HL-60 (cell line): ENCODE results near the gene JDP2.

Experiments
- POLR2AphosphoS5 ChIP-seq: IDR thresholded peaks from 2 replicates; pipeline ENCODE4 v1.6.1; 2012; ENCODE audit warnings: low read depth
- TF ChIP-seq, protein P1 (sequence below): IDR thresholded peaks from one replicate; pipeline ENCODE4 v1.5.1; 2011; ENCODE audit warnings: low read length, control low read depth, inconsistent platforms; ENCODE audit not compliant: insufficient read depth
- TF ChIP-seq, protein P2 (sequence below): IDR thresholded peaks from 2 replicates; pipeline ENCODE4 v1.6.1; 2012; ENCODE audit warnings: low read depth; ENCODE audit not compliant: insufficient replicate concordance

DNA sequence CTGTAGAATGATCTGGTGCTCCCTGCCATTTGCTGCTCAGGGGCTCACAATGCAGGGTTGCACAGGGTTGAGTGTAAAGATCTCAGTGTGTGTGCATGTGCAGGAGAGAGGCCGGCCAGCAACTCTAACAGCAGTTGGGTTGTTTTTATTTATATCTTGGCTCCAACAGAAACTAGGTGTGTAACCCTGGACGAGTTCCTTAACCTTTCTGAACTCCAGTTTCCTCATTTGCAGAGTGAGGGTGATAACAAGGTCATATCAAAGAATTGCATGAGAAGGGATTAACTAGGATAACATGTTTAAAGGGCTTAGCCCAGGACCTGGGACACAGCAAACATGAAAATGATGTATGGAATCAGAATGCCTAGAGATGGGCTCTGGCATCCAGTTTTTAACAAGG is 14.8 kb upstream of the JDP2 start:
- TF ChIP-seq, protein P1, sequence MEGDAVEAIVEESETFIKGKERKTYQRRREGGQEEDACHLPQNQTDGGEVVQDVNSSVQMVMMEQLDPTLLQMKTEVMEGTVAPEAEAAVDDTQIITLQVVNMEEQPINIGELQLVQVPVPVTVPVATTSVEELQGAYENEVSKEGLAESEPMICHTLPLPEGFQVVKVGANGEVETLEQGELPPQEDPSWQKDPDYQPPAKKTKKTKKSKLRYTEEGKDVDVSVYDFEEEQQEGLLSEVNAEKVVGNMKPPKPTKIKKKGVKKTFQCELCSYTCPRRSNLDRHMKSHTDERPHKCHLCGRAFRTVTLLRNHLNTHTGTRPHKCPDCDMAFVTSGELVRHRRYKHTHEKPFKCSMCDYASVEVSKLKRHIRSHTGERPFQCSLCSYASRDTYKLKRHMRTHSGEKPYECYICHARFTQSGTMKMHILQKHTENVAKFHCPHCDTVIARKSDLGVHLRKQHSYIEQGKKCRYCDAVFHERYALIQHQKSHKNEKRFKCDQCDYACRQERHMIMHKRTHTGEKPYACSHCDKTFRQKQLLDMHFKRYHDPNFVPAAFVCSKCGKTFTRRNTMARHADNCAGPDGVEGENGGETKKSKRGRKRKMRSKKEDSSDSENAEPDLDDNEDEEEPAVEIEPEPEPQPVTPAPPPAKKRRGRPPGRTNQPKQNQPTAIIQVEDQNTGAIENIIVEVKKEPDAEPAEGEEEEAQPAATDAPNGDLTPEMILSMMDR: no peak
- TF ChIP-seq, protein P2, sequence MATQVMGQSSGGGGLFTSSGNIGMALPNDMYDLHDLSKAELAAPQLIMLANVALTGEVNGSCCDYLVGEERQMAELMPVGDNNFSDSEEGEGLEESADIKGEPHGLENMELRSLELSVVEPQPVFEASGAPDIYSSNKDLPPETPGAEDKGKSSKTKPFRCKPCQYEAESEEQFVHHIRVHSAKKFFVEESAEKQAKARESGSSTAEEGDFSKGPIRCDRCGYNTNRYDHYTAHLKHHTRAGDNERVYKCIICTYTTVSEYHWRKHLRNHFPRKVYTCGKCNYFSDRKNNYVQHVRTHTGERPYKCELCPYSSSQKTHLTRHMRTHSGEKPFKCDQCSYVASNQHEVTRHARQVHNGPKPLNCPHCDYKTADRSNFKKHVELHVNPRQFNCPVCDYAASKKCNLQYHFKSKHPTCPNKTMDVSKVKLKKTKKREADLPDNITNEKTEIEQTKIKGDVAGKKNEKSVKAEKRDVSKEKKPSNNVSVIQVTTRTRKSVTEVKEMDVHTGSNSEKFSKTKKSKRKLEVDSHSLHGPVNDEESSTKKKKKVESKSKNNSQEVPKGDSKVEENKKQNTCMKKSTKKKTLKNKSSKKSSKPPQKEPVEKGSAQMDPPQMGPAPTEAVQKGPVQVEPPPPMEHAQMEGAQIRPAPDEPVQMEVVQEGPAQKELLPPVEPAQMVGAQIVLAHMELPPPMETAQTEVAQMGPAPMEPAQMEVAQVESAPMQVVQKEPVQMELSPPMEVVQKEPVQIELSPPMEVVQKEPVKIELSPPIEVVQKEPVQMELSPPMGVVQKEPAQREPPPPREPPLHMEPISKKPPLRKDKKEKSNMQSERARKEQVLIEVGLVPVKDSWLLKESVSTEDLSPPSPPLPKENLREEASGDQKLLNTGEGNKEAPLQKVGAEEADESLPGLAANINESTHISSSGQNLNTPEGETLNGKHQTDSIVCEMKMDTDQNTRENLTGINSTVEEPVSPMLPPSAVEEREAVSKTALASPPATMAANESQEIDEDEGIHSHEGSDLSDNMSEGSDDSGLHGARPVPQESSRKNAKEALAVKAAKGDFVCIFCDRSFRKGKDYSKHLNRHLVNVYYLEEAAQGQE: no peak
- TF ChIP-seq POLR2AphosphoS5: no peak
